Coronary artery (tissue), 2 donors: ENCODE results near the gene HPCA.

ENCODE experiments used
- DNase-seq: peaks from one replicate; pipeline ENCODE4 v3.0.0-alpha.2; 2017; ENCODE audit warnings: low spot score
- H3K27ac ChIP-seq, 2 donors: fragments of 200-600 bp; sonication (generic); one replicate each; pipeline ENCODE4 v1.5.1; 2016 to 2019
- H3K4me3 ChIP-seq: fragments of 200-600 bp; sonication (generic); 2 replicates; pipeline ENCODE4 v1.5.1; 2016; ENCODE audit warnings: mild to moderate bottlenecking, moderate library complexity
- CTCF ChIP-seq: fragments of 200-600 bp; sonication (generic); IDR thresholded peaks from one replicate; pipeline ENCODE4 v1.5.1; 2019; ENCODE audit warnings: antibody characterized with exemption

The HPCA gene

GRCh38 chr1:32867151-32867550, 19.1 kb upstream of the HPCA start:
- TF ChIP-seq CTCF: no peak
- DNase-seq: no peak
- H3K4me3 ChIP-seq: no peak overlapping the region
- H3K27ac ChIP-seq: no peak overlapping the region

GRCh38 chr1:32867671-32868070, 18.6 kb upstream of the HPCA start:
- Histone ChIP-seq H3K4me3 (no peak overlapping the region), H3K27ac (no peak overlapping the region)
- no peak for DNase-seq
- TF ChIP-seq CTCF: no peak

GRCh38 chr1:32868085-32868484, 18.2 kb upstream of the HPCA start:
- no peak for DNase-seq
- Histone ChIP-seq H3K27ac (no peak overlapping the region), H3K4me3 (no peak overlapping the region)
- no peak for TF ChIP-seq CTCF

- Histone ChIP-seq H3K27ac (no peak overlapping the region), H3K4me3 (no peak overlapping the region)
- no peak for TF ChIP-seq CTCF
- no peak for DNase-seq
Measured at GRCh38 chr1:32868806-32869455, 17.4 kb upstream of the HPCA start.

GRCh38 chr1:32869923-32870614, 16.2 kb upstream of the HPCA start:
- H3K27ac ChIP-seq: no peak overlapping the region
- no peak for TF ChIP-seq CTCF
- H3K4me3 ChIP-seq: peak overlapping the region; percentile 78
- no peak for DNase-seq

- Histone ChIP-seq H3K27ac (peak within 1 kb of the TSS in 1 of 2 donors; percentile 26), H3K4me3 (peak within 1 kb of the TSS; percentile 78)
- TF ChIP-seq CTCF: no peak
- no peak for DNase-seq
Measured at GRCh38 chr1:32870615-32871363, 15.5 kb upstream of the HPCA start, which contains the start of gene FNDC5. TSS of gene FNDC5 (minus strand) at chr1:32870912.
